Right forelimb (tissue), 1 donor: Measurements from ENCODE around the gene SCARB1.
A peak's percentile ranks its signal among the peaks of the same experiment; 100 is the strongest.

Experiments used
- DNase-seq: peaks from one replicate; pipeline ENCODE4 v3.0.0-alpha.2; 2018

SCARB1 gene

DNA sequence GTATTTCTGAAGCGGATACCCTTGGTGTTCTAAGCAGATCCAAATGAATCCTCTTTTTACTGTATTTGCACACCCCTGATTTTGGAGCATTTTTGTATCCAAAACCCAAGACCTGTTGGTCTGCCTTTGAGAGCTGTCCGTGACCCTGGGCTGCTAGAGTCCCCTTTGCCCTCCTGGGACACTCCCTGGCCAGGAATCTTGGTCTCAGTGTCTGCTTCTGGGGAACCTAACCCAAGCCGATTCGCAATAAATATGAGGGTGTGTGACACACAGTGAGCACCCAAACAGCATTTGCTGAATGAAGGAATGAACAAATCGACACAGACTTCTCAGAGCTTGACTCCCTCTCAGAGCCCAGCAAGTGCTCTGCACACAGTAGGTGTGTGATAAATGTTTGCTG, 92.9 kb downstream of the SCARB1 start:
- DNase-seq = no peak

DNA sequence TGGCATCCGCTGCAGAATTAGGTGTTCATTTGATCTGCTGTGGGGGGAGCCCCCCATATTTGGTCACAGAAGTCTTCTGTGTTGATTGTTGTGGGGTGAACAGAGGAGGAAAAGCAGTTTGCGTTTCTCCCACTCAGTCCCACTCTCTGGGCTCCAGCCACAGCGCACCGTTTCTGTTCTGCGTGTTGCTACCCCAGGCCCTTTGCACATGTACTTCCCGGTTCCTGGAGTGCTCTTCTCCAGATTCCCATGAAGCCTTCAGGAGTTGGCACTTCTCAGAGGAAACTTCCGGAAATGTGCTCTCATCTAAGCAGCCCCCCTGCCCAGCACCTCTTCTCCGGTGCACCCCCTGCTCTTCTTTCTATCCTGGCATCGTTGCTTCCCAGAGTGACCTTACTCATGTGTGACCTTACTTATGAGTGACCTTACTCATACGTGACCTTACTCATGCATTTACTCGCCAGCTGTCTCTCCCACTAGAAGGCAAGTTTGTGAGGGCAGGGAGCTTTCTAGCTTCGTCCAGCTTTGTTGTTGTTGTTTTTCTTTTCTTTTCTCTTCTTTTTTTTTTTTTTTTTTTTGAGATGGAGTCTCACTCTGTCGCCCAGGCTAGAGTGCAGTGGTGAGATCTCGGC, 93.7 kb downstream of the SCARB1 start:
- no peak for DNase-seq

DNA sequence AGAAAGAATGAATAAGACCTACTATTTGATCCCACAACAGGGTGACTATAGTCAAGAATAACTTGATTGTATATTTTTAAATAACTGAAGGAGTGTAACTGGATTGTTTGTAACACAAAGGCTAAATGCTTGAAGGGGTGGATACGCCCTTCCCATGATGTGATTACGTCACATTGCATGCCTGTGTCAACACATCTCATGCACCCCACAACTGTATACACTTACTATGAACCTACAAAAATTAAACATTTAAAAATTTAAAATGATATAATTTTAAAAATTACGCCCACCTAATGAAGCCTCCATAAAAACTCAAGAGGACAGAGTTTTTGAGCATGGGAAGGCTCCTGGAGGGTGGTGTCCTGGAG, 94.5 kb downstream of the SCARB1 start:
- DNase-seq = no peak

DNA sequence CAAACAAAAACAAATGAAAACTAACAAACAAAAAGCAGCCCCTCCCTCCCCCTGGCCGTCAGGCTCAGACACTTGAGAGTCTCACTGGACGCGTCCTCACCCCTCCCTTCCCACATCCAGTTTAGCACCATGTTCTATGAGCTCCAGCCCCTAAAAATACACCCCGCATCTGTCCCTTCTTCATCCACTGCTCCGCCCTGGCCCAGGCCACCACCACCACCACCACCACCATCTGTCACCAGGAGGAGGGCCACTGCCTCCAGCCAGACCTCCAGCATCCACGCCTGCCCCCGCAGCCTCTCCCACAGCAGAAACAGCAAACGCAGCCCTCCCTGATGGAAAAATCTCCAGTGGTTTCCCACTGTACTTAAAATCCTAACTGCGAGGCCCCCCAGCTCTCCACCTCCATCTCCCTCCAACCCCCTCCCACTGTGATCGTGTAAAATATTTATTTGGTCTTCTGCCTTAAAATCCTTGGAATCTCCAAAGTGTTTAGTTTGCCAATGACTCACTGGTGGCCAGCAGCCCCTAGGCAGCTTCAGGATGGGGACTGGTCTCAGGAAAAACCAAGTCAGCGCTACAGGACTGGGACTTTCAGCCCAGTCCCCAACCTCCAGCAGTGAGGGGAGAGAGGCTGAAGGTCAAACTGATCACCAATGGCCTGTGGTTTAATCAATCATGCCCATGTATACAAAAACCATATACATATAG, 95.1 kb downstream of the SCARB1 start:
- DNase-seq = no peak

DNA sequence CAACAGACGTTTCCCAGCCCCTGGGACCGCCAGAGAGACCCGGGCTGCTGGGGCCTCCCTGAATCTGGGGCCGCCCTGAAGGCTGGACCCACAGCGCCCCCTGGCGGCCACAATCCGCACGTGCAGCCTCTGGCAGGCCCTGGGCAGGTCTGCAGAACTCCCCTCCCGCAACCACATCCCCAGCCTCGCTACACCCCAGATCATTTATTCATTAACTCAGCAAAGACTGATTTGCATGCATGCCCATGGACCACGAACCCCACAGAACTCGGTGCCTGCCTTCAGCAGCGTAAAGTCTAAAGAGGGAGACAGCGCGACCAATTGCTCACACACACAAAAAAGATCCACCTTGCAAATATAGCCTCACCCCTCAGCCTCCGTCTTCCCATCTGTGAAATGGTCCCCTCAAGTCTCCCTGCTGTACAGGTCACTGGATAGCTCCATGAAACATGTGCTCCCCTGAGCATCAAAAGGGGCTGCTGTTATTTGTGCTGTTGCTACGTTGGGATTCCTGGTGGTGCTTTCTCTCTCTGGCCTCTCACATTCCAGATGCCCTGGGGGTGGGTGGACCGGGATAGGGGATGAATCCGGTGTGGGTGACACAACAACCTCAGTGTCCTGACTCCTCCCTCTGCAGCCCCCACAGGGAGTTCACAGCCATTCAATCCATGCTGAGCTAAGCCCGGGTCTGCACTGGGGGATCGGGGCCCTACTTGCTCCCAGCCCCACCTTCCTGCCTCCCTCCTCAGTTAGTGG, 96.4 kb downstream of the SCARB1 start:
- DNase-seq = peak; percentile 91

DNA sequence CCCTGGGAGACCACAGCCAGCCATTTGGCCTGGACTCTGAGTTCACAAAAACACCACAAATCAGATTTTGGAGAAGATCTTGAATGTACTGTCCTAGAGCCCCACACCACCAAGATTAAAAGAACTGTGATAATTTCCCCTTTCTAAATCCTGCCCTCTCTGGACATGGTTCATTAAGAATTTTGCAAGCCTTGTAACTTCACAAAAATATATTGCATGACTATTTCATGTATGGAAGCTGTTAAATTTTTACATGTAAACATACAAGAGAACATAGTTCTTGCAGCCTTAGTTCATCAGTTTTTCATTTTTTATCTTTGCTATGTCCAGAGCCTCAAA, 97.0 kb downstream of the SCARB1 start:
- no peak for DNase-seq

DNA sequence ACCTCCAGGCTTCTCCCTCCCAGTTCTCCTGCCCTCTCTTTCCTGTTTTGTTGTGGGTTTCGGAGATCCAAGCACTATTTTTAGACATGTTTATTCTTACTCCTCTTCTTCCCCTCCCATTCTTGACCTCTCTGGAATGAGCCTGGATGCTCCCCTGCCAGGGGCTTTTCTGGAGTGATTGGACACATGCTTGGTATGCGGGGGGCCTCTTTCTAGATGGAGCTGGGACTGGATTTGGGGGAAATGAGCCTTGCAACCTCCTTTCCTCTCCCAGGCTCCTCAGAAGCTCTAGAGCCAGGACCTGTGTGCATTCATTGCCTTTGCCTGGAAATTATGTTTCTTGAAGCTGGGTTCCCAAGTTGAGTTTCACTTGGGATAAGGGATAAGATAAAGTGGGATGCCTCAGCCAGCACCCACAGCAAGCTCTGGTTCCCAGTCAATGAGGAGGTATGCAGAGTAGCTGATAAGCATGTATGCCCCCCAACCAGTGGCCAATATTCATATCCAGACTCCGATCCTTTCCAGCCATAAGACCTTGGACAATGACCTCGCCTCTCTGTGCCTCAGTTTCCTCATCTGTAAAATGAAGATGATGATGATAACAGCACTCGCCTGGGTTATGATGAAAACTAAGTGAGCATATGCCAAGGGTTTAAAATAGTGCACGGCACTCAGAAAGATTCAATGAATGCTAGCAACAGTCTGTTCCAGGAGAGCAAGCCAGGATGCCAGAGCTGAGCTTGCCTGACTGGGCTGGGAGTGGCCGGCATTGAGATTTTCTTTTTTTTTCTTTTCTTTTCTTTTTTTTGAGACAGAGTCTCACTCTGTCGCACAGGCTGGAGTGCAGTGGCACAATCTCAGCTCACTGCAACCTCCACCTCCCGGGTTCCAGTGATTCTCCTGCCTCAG, 97.8 kb downstream of the SCARB1 start:
- no peak for DNase-seq

DNA sequence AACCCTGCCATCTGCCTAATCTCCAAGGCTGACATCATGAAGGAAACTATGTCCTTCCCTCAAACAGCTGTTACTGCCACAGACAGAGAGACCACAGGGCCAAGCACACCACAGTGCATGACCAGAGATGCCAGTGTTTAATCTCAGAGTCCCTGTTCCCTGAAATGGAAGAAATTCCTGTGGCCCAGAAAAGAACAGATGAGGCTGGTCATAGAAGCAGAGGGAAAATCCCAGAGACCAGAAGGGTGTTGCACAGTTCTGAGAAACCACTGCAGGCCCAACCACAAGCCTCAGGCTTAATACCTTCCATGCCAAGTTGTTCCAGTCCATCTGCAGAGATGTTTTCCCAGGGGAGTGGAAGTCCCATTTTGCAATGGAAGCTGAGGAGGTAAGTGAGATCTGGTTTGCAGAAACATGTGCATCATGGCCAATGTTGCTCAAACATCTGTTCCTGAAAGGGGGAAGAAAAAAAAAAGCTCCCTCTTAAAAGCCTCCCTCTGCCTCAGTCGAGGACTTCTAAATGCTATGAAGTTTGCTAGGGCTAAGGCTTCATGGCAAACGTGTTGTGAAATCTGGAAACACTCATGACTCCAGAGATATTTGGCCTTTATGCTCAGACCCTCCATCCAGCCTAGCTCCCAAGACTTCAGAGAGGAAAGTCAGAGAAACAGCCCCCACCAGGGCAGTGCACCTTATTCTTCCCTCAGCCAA, 98.6 kb downstream of the SCARB1 start:
- no peak for DNase-seq

DNA sequence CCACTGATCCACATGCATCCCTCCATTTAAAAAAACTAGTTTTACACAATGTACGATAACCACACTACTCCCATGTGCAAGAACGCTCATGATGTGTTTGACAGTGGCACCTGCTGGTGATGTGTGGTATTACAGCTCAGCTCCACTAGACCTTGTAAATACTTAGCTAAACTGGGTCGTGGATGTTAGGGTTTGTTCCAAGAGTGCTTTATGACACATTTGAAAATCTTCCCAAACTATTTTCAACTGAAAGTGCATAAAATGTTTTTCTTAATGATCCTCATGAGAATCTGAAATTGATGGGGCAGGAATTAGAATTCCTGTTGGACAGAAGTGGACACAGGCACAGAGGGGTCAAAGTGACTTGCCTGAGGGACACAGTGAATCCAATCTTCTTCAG, 99.2 kb downstream of the SCARB1 start:
- DNase-seq = no peak

DNA sequence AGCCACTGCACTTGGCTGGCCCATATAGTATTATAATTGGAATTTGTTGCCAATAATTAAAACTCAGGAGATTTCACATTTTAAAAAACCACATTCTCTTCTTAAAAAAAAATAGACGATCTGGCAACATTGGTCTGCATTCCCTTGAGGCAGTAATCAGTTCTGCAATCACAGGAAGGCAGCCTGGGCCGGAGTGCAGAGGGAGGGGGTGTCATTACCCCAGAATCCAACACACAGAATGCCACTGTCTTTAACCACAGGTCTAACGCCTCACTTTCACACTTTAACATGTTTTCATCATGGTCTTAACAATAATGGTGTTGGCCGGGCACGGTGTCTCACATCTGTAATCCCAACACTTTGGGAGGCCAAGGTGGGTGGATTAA, 100.1 kb downstream of the SCARB1 start:
- DNase-seq = no peak

DNA sequence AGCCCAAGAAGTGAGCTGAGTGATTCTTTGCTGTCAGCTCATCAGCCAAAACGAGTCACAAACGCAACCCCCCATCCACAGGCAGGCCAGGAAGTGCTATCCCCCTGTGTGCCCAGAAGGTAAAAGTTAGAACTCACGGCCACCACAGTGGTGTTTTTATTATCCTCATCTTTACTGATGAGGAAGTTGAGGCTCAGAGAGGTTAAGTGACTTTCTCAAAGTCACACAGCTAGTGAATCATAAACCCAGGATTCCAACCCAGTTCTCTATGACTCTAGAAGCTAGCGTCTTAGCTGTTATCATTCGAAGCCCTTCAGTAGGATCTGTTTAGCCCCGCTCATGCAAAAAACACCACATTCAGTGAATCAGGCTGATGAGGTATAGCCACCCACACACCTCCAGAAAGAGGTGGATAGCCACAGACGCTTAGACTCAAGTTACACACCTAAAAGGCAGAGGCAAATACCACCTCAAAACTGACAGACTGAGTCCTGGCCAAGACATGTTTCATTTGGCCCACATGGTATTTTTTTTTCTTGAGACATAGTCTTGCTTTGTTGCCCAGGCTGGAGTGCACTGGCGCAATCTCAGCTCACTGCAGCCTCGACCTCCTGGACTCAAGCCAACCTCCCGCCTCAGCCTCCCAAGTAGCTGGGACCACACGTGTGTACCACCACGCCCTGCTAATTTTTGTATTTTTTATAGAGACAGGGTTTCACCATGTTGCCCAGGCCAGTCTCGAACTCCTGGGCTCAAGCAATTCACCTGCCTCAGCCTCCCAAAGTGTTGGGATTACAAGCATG, 100.7 kb downstream of the SCARB1 start:
- DNase-seq = no peak

DNA sequence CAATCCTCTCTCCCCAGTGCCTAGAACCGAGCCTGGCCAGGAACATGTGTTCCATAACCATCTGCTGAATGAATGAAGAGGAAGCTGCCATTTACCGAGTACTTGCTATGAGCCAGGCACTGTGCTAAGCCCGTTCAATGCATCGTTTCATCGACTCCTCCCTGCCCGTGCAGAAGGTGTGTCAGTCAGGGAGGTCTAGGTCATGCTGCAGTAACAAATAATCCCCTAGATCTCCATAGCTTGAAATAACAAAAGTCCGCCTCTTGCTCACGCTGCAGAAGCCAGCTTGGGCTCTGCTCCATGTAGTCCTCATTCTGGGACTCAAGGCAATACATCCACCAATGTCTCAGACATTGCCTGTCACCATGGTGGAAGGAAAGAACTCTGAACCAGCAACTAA, 101.3 kb downstream of the SCARB1 start:
- DNase-seq = no peak

DNA sequence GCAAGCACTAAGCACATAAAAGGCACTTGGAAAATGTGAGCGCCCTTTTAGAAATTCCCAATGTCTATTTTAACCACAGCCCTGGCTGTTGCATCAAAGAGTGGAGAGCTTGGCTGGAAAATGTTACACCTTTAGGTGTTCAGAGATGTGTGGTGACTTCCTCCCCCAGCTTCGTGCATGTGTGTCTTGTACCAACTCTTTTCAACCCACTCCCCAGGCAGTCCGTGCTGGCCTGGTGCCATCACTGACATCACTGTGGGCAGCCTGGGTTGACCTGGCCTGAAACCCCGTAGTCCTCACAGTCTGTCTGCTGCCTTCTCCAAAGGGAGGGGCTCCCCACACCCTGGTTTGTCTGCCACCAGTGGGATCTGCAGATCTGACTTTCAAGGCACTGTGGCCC, 101.8 kb downstream of the SCARB1 start:
- no peak for DNase-seq

DNA sequence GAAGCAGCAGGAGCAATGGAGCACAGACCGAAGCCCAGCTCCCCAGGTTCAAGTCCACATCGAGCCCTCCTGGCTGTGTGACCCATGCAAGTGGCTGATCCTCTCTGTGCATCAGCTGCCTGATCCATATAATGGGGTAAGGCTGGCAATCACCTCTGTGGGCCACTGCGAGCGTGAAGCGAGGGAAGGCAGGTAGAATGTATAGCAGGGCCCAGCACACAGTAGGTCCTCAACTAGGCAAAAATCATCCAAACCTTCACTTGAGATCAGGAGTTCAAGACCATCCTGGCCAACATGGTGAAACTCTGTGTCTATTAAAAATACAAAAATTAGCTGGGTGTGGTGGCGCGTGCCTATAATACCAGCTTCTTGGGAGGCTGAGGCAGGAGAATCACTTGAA, 102.6 kb downstream of the SCARB1 start:
- DNase-seq = no peak

DNA sequence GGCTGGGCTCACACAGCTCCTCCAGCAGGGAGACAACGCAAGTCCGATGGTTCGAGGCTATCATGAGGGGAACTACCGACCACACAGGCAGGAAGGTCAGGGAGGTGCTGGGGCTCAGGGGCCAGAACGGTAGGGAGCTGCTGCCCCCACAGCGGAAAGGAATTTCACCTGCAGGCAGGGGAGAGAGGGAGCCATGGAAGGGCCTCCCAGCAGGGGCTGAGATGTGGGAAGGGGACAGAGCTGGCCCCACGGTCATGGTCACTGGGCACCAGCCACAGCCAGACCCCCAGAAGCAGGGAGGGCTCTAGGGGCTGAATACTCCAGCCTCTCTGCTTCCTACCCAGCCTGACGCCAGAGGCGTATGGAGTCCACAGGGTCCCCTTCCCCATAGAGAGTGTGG, 103.1 kb downstream of the SCARB1 start:
- DNase-seq = no peak

DNA sequence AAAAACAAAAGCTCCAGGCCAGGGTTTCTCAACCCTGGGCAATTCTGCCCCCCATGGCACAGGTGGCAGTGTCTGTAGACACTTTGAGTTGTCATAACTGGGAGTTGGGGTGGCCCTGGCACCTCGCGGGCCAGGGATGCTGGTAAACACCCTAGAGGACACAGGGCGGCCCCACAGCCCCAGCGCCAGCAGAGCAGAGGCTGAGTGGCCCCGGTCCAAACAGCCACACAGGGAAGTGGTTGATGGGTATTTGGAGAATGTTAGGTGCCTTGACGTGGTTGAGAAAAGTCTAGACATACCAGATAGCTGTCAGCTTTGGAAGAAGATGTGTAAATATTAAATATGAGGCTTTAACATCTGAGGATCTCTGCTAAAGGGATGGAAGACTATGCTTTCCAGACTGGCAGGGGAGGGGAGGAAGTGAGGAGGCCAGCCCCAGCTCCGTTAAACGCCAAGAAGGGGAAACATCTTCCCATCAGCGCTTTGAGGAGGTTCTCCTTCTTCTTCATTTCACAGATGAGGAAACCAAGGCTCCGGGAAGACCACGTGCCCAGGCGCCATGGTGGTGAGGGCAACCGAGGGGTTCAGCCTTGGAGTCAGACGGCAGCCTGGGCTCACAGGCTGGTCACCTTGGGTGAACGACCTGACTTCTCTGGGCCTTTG, 103.7 kb downstream of the SCARB1 start:
- DNase-seq = no peak

DNA sequence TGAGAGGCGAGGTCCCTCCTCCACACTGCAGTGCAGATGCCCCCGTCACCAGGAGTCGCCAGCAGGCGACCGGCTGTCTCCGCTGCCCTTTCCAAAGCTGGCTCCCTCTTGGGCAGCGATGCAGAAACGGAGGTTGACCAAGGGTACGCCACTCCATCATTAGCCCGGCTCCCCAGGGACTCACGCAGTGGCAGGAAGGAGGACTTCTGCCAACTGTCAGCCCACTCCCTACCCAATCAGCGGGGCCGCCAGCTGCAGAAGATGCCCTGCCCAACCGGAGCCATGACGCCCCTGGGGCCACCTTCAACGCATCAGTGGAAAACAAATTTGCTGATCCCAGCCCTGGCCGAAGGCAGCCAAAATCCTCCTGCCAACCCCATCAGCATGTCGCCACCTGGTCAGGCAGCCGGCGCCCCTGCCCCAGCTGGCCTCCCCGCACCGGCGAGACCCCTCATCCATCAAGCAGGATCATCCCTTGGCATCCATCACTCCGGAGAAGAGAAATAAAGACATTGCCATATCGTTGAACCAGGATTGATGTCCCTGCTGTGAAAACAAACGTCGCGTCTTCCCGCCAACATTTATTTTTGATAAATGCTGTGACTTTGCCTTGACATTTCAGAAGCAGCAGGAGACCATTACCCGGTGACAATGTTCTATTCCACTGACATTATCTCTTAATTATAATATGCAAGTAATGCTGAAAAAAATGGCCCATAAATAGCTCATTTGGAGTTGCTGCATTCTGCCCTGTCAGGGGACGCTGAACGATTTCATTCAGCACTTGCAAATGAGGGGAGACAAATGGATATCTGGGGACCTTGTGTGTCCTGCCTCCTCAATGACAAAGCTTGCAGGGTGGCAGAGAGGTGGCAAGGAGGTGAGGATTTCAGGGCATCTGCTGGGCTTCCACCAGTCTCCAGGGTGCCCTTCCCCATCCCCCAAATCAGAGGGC, 105.1 kb downstream of the SCARB1 start:
- no peak for DNase-seq

DNA sequence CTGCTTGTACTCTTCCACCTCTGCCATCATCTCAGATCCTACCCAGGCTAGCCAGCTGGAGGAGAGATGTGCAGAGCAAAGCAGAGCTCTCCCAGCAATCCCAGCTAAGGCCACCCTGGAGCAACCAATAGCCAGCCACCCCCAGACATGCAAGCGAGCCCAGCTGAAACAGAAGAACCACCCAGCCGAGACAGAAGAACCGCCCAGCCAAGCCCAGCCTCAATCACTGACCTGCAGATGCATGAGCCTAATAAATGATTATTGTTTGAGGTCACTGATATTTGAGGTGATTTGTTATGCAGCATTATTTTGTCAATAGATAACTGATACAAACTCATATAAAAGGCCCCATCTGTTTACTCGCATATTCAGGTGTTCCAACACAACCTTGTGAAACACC, 106.3 kb downstream of the SCARB1 start:
- no peak for DNase-seq

DNA sequence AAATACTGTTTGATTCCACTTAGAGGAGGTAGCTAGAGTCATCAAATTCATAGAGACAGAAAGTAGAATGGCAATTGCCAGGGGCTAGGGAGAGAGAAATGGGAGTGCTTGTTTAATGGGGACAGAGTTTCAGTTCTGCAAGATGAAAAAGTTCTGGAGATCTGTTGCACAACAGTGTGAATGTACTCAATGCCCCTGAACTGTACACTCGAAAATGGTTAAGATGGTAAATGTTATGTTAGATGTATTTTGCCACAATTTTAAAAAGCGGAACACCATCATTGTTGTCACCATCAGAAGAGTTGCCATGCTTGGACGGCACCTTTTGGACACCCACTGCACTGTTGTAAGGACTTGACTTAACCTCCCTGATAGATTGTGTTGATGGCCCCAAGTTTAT, 106.9 kb downstream of the SCARB1 start:
- DNase-seq = no peak

DNA sequence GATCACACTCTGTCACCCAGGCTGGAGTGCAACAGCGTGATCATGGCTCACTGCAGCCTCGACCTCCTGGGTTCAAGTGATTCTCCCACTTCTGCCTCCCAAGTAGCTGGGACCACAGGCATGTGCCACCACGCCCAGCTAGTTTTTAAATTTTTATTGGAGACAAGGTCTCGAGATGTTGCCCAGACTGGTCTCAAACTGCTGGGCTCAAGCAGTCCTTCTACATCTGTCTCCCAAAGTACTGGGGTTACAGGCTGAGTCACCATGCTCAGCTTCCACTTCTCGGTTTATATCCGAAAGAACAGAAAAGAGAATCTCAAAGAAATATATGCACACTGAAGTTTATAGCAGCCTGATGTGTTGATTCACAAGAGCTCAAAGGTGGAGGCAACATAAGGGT, 107.5 kb downstream of the SCARB1 start:
- no peak for DNase-seq
